ENCODE data around the gene PDSS2.

- TF ChIP-seq, protein P1, sequence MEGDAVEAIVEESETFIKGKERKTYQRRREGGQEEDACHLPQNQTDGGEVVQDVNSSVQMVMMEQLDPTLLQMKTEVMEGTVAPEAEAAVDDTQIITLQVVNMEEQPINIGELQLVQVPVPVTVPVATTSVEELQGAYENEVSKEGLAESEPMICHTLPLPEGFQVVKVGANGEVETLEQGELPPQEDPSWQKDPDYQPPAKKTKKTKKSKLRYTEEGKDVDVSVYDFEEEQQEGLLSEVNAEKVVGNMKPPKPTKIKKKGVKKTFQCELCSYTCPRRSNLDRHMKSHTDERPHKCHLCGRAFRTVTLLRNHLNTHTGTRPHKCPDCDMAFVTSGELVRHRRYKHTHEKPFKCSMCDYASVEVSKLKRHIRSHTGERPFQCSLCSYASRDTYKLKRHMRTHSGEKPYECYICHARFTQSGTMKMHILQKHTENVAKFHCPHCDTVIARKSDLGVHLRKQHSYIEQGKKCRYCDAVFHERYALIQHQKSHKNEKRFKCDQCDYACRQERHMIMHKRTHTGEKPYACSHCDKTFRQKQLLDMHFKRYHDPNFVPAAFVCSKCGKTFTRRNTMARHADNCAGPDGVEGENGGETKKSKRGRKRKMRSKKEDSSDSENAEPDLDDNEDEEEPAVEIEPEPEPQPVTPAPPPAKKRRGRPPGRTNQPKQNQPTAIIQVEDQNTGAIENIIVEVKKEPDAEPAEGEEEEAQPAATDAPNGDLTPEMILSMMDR (IDR thresholded peaks at IDR 0.05), result no peak
- TF ChIP-seq POLR2A (IDR thresholded peaks at IDR 0.05), result no peak
Observed at GRCh38 chr6:107230024-107230423, 229.3 kb downstream of the PDSS2 start.
